ENCODE measurements around the gene FLNB.
"Not testable (repeated sequence)": the region's sequence is repeated elsewhere in the genome, so short reads cannot be mapped to it uniquely, and the experiment has no call there.

The FLNB gene

GRCh38 chr3:57981483-57982087 is 26.6 kb upstream of the FLNB start:
- H3K4me3 ChIP-seq (ENCODE audit: low read depth, low read length) = no peak overlapping the region
- no peak for TF ChIP-seq CTCF (IDR thresholded peaks at IDR 0.05; ENCODE audit: borderline replicate concordance, insufficient read depth, low read depth, low read length)

DNA sequence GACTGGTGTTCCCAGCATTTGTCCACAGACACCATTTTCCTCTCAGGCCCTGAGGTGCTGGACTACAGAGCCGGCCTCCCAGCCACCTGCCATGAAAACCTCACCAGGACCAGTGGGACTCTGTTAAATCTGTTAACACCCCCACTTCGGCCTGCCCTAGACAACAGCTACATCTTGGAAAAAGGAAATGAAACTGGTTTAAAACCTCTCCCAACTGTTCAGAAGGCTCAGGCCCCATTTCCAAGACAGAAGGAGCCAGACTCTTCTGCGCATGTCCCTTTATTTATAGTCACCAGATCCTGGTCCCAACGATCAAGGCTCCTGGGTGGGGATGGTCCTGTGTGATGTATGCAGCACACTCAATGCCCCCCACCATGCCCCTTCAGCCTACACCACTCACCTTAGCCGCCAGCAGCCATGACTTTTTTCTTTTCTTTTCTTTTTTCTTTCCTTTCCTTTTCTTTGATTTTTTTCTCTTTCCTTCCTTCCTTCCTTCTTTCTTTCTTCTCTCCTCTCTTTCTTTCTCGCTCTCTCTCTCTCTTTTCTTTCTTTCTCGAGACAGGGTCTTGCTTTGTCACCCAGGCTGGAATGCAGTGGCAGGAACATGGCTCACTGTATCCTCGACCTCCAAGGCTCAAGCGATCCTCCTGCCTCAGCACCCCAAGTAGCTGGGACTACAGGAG is 25.5 kb upstream of the FLNB start:
- TF ChIP-seq CTCF (IDR thresholded peaks at IDR 0.05; ENCODE audit: borderline replicate concordance, insufficient read depth, low read depth, low read length) = no peak
- no peak overlapping the region for H3K4me3 ChIP-seq (ENCODE audit: low read depth, low read length)

GRCh38 chr3:57983734-57984518 is 24.3 kb upstream of the FLNB start:
- no peak for TF ChIP-seq CTCF (IDR thresholded peaks at IDR 0.05; ENCODE audit: borderline replicate concordance, insufficient read depth, low read depth, low read length)
- H3K4me3 ChIP-seq (ENCODE audit: low read depth, low read length) = no peak overlapping the region

DNA sequence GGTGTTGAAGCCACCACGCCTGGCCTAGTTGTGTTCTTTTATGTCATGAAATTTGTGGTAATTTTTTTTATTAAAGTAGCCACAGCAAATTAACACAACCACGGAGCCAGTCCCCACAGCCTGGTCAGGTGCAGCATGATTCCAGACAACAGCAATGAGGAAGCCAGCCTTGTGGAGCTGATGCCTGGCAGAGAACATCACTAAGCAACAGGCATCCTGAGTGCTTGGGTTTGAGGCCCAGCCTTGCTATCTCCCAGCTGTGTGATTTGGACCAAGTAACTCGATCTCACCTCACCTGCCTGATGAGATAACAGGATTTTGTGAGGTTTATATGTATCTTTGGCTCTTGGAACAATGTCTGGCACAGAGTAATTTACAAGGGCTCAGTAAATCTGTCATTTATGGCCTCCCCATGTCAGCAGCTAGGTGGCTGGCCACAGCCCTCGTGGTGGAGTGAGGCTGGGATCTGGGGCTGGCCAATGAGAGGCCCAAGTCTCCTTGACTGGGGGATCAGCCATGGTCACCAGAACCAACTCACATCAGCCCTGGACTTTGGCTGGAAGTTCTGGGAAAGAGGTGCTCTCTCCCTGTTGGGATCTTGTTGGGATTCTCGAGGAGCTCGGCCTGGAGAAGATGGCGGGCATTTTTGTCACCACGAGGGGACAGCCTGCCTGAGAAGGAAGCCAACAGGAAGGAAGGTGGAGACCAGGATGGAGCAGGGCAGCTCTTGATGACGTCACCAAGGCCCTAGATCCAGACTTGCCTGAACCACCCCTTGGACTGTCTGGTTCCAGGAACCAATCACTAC is 22.8 kb upstream of the FLNB start:
- TF ChIP-seq CTCF (IDR thresholded peaks at IDR 0.05; ENCODE audit: borderline replicate concordance, insufficient read depth, low read depth, low read length) = no peak
- H3K4me3 ChIP-seq (ENCODE audit: low read depth, low read length) = no peak overlapping the region

DNA sequence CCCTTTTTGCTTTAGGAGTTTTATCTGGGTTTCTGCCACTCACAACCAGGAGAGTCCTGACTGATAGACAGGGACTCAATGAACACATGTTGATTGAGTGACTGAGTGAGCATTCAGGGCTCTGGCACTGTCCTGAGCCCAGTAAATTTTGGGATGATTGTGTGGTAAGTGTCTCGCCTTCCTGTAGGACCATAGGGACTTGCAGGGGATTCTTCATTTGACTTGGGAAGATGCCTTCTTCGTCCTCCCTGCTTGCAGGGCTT is 22.3 kb upstream of the FLNB start:
- H3K4me3 ChIP-seq (ENCODE audit: low read depth, low read length) = no peak overlapping the region
- no peak for TF ChIP-seq CTCF (IDR thresholded peaks at IDR 0.05; ENCODE audit: borderline replicate concordance, insufficient read depth, low read depth, low read length)

GRCh38 chr3:57986261-57986660 is 22.0 kb upstream of the FLNB start:
- no peak for TF ChIP-seq CTCF (IDR thresholded peaks at IDR 0.05; ENCODE audit: borderline replicate concordance, insufficient read depth, low read depth, low read length)
- H3K4me3 ChIP-seq (ENCODE audit: low read depth, low read length) = no peak overlapping the region

GRCh38 chr3:57989198-57989597 is 19.0 kb upstream of the FLNB start:
- not testable (repeated sequence) for H3K4me3 ChIP-seq (ENCODE audit: low read depth, low read length)
